Thyroid gland (tissue), 4 donors: ENCODE data around the gene RSRP1.
A peak's percentile ranks its signal among the peaks of the same experiment; 100 is the strongest.

Experiments used
- CTCF ChIP-seq, 6 experiments: fragments of 200-600 bp in 3 of 6; fragments of 450-650 bp in 3 of 6; sonication (generic) in 3 of 6; IDR thresholded peaks; one replicate each; pipeline ENCODE4 v1.5.1; 2016 to 2019; ENCODE audit warnings: antibody characterized with exemption in 6 of 6, mild to moderate bottlenecking in 2 of 6, inconsistent platforms in 1 of 6, moderate library complexity in 1 of 6
- POLR2A ChIP-seq, 2 donors: fragments of 450-650 bp; IDR thresholded peaks; one replicate each; pipeline ENCODE4 v1.6.1; 2017; ENCODE audit warnings: antibody characterized with exemption in 2 of 2, mild to moderate bottlenecking in 2 of 2, moderate library complexity in 1 of 2

- TF ChIP-seq CTCF (IDR thresholded peaks at IDR 0.05) (peak in 1 of 6 experiments; percentile 1), POLR2A (IDR thresholded peaks at IDR 0.05) (peak; percentile 17 to 65)
Observed at GRCh38 chr1:25232027-25232865, 15.0 kb downstream of the RSRP1 start, which contains the start of gene SYF2.
